ENCODE results near the gene SCO1.

DNA sequence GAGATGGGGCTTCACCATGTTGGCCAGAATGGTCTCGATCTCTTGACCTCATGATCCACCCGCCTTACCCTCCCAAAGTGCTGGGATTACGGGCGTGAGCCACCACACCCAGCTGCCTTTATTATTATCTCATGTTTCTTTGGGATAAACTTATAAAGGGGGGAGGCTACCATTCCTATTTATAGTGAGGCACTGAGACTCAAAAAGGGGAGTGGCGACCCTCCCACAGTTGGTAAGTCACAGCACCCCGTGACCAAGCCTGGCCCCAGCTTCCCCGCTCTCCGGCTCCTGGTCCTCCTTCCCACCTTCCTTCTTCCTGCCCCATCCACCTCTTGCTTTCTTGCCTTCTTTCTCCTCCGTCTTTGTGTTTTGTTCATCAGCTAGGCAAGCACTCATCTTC, 45.4 kb downstream of the SCO1 start:
- TF ChIP-seq, protein P1, sequence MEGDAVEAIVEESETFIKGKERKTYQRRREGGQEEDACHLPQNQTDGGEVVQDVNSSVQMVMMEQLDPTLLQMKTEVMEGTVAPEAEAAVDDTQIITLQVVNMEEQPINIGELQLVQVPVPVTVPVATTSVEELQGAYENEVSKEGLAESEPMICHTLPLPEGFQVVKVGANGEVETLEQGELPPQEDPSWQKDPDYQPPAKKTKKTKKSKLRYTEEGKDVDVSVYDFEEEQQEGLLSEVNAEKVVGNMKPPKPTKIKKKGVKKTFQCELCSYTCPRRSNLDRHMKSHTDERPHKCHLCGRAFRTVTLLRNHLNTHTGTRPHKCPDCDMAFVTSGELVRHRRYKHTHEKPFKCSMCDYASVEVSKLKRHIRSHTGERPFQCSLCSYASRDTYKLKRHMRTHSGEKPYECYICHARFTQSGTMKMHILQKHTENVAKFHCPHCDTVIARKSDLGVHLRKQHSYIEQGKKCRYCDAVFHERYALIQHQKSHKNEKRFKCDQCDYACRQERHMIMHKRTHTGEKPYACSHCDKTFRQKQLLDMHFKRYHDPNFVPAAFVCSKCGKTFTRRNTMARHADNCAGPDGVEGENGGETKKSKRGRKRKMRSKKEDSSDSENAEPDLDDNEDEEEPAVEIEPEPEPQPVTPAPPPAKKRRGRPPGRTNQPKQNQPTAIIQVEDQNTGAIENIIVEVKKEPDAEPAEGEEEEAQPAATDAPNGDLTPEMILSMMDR (IDR thresholded peaks at IDR 0.05; ENCODE audit: extremely low read depth in 1 of 2, insufficient read depth in 1 of 2, low read depth in 1 of 2, low read length in 2 of 2): no peak
- no peak for TF ChIP-seq EZH2 (IDR thresholded peaks at IDR 0.05; ENCODE audit: borderline replicate concordance, low read depth, low read length, severe bottlenecking)
- no peak for TF ChIP-seq POLR2AphosphoS5 (IDR thresholded peaks at IDR 0.05; ENCODE audit: insufficient read depth, low read depth, low read length)
- TF ChIP-seq POLR2A (IDR thresholded peaks at IDR 0.05; ENCODE audit: low read depth, low read length): no peak
- no peak for TF ChIP-seq FOS (IDR thresholded peaks at IDR 0.05; ENCODE audit: borderline replicate concordance, insufficient read depth, low read length)
